Activated B cell treated with CpG ODN at 0.5 μM for 24 hours (primary cell): ENCODE measurements around the gene CD34. TPM values are rescaled to one million over a fixed set of nuclear protein-coding genes. Genes with fewer than 3 reads are reported as not detected.

Experiments used
- ATAC-seq: fragments of 200-7000 bp; cut with Tn5 transposase; one replicate; pipeline ENCODE4 v1.10.0; 2021; ENCODE audit warnings: low read depth, mild to moderate bottlenecking, moderate library complexity
- CTCF ChIA-PET: fragments of 350-600 bp; sonication (Branson Sonifier 250); formaldehyde crosslinking; loops from one replicate; lab custom pipeline; 2021; ENCODE audit warnings: antibody characterized with exemption; lab: Charles Lee
- POLR2A ChIA-PET: fragments of 350-600 bp; sonication (Branson Sonifier 250); formaldehyde crosslinking; loops from one replicate; lab custom pipeline; 2021; ENCODE audit warnings: antibody characterized with exemption; lab: Charles Lee
- DNase-seq: peaks from one replicate; pipeline ENCODE4 v3.0.0; 2022
- H3K27ac Mint-ChIP-seq: one replicate; pipeline ENCODE4 v1.8.0; 2020; ENCODE audit warnings: mixed read lengths
- H3K27me3 Mint-ChIP-seq: one replicate; pipeline ENCODE4 v1.8.0; 2021; ENCODE audit warnings: mixed read lengths
- H3K36me3 Mint-ChIP-seq: one replicate; pipeline ENCODE4 v1.8.0; 2021; ENCODE audit warnings: low read depth, mixed read lengths
- H3K4me1 Mint-ChIP-seq: one replicate; pipeline ENCODE4 v1.8.0; 2021; ENCODE audit warnings: mixed read lengths
- H3K4me3 Mint-ChIP-seq: one replicate; pipeline ENCODE4 v1.8.0; 2020; ENCODE audit warnings: mild to moderate bottlenecking, mixed read lengths
- H3K9me3 Mint-ChIP-seq: one replicate; pipeline ENCODE4 v1.8.0; 2020; ENCODE audit warnings: mixed read lengths
- CTCF ChIP-seq: fragments of 200-600 bp; IDR thresholded peaks from one replicate; pipeline ENCODE4 v1.8.0; 2022; ENCODE audit warnings: antibody characterized with exemption, mild to moderate bottlenecking
- intact Hi-C: fragments of 100-400 bp; cut with micrococcal nuclease; formaldehyde crosslinking; loops from one replicate; pipeline ENCODE4 v1.15.1; 2024
- total RNA-seq: library from RNA; stranded (reverse); gene quantifications from 2 replicates; pipeline ENCODE4 v1.2.3, GENCODE V29; 2022

Gene CD34
- total RNA-seq, 1 donor from 2014 or later = not detected

GRCh38 chr1:207836591-207837347 lies 74.2 kb downstream of the CD34 start:
- H3K36me3 Mint-ChIP-seq = peaks cover 20% of the 10 kb centered on the region
- peaks cover 49% of the 10 kb centered on the region for H3K4me1 Mint-ChIP-seq
- no peak overlapping the region for H3K4me3 Mint-ChIP-seq
- ATAC-seq = no peak
- ChIA-PET POLR2A (interaction anchor here (1.1 to 1.2 kb wide), 2 partner anchors 13 to 15 kb away, joined by 3 to 4 read pairs; no protein-coding TSS in a partner anchor), CTCF (interaction anchor here (15.6 kb wide), 1 partner anchor 32 kb away, joined by 397 read pairs; no protein-coding TSS in a partner anchor)
- TF ChIP-seq CTCF = no peak
- DNase-seq = no peak
- intact Hi-C loops = no loop called here
- H3K9me3 Mint-ChIP-seq = no peaks in the 10 kb centered on the region
- H3K27me3 Mint-ChIP-seq = no peaks in the 10 kb centered on the region
- H3K27ac Mint-ChIP-seq = no peak overlapping the region

- no peak for DNase-seq
- Mint-ChIP-seq H3K4me1 (peaks cover 54% of the 10 kb centered on the region), H3K36me3 (peaks cover 20% of the 10 kb centered on the region), H3K27ac (no peak overlapping the region), H3K9me3 (no peaks in the 10 kb centered on the region), H3K27me3 (no peaks in the 10 kb centered on the region), H3K4me3 (no peak overlapping the region)
- POLR2A ChIA-PET = interaction anchor here (0.8 to 1.2 kb wide), 3 partner anchors 12 to 33 kb away, joined by 3 to 4 read pairs (median 3); no protein-coding TSS in a partner anchor
- CTCF ChIA-PET = interaction anchor here (0.8 to 15.6 kb wide), 2 partner anchors 32 to 39 kb away, joined by 3 to 397 read pairs; no protein-coding TSS in a partner anchor
- intact Hi-C loops = no loop called here
- no peak for ATAC-seq
- no peak for TF ChIP-seq CTCF
These were observed 75.0 kb downstream of the CD34 start for GRCh38 chr1:207835958-207836357.

GRCh38 chr1:207833956-207834660 lies 76.8 kb downstream of the CD34 start:
- TF ChIP-seq CTCF = no peak
- Mint-ChIP-seq H3K27me3 (no peaks in the 10 kb centered on the region), H3K9me3 (no peaks in the 10 kb centered on the region), H3K4me1 (peaks cover 64% of the 10 kb centered on the region), H3K4me3 (no peak overlapping the region), H3K36me3 (peaks cover 16% of the 10 kb centered on the region), H3K27ac (peak overlapping the region; percentile 89)
- ChIA-PET POLR2A (interaction anchor here (0.9 to 5.2 kb wide), 3 partner anchors 11 to 31 kb away, joined by 3 to 63 read pairs (median 7); no protein-coding TSS in a partner anchor), CTCF (interaction anchor here (0.6 to 15.6 kb wide), 3 partner anchors 10 to 34 kb away, joined by 3 to 397 read pairs (median 3); no protein-coding TSS in a partner anchor)
- no peak for ATAC-seq
- intact Hi-C loops = loop anchor here (2.0 kb wide), 1 partner anchor 15 kb away; no protein-coding TSS in a partner anchor
- DNase-seq = no peak

GRCh38 chr1:207833381-207833780 lies 77.5 kb downstream of the CD34 start:
- Mint-ChIP-seq H3K27me3 (no peaks in the 10 kb centered on the region), H3K4me1 (peaks cover 66% of the 10 kb centered on the region), H3K9me3 (no peaks in the 10 kb centered on the region), H3K36me3 (peaks cover 16% of the 10 kb centered on the region), H3K4me3 (no peak overlapping the region), H3K27ac (peak overlapping the region; percentile 89)
- DNase-seq (no peak), ATAC-seq (no peak)
- CTCF ChIA-PET = interaction anchor here (15.6 kb wide), 1 partner anchor 35 kb away, joined by 397 read pairs; no protein-coding TSS in a partner anchor
- POLR2A ChIA-PET = interaction anchor here (0.5 to 5.2 kb wide), 6 partner anchors 10 to 36 kb away, joined by 3 to 63 read pairs (median 4); no protein-coding TSS in a partner anchor
- intact Hi-C loops = loop anchor here (2.0 kb wide), 1 partner anchor 15 kb away; no protein-coding TSS in a partner anchor
- no peak for TF ChIP-seq CTCF
